Measurements from ENCODE around the gene TTC4. TPM values are rescaled to one million over a fixed set of nuclear protein-coding genes. Genes with fewer than 3 reads are reported as not detected.

The TTC4 gene
- polyA plus RNA-seq, 1 experiment, result 22.7 TPM

- TF ChIP-seq CTCF (IDR thresholded peaks at IDR 0.05; ENCODE audit: low read depth, low read length), result no peak
- H3K9me3 ChIP-seq (ENCODE audit: control insufficient read depth, insufficient read depth, low read length), result no peaks in the 10 kb centered on the region
- POLR2A ChIA-PET, result no interaction called here
- H3K4me3 ChIP-seq (ENCODE audit: low read depth, low read length), result no peak overlapping the region
- no peaks in the 10 kb centered on the region for H3K27me3 ChIP-seq (ENCODE audit: control insufficient read depth, insufficient read depth, low read length)
- H3K27ac ChIP-seq (ENCODE audit: low read depth, low read length), result no peak overlapping the region
- CTCF ChIA-PET, result interaction anchor here (1.3 kb wide), 1 partner anchor 68 kb away, joined by 3 read pairs; no protein-coding TSS in a partner anchor
- no peak for DNase-seq (ENCODE audit: low read depth, low spot score)
These were observed 8.3 kb downstream of the TTC4 start for GRCh38 chr1:54723985-54724384.

GRCh38 chr1:54724771-54725170, 9.1 kb downstream of the TTC4 start:
- POLR2A ChIA-PET, result no interaction called here
- no peak overlapping the region for H3K4me3 ChIP-seq (ENCODE audit: low read depth, low read length)
- H3K27ac ChIP-seq (ENCODE audit: low read depth, low read length), result no peak overlapping the region
- H3K27me3 ChIP-seq (ENCODE audit: control insufficient read depth, insufficient read depth, low read length), result no peaks in the 10 kb centered on the region
- no peak for TF ChIP-seq CTCF (IDR thresholded peaks at IDR 0.05; ENCODE audit: low read depth, low read length)
- DNase-seq (ENCODE audit: low read depth, low spot score), result no peak
- CTCF ChIA-PET, result interaction anchor here (0.7 to 1.3 kb wide), 2 partner anchors 67 to 272 kb away, joined by 3 read pairs; no protein-coding TSS in a partner anchor
- no peaks in the 10 kb centered on the region for H3K9me3 ChIP-seq (ENCODE audit: control insufficient read depth, insufficient read depth, low read length)

- Histone ChIP-seq H3K4me3 (ENCODE audit: low read depth, low read length) (no peak overlapping the region), H3K27me3 (ENCODE audit: control insufficient read depth, insufficient read depth, low read length) (no peaks in the 10 kb centered on the region), H3K9me3 (ENCODE audit: control insufficient read depth, insufficient read depth, low read length) (no peaks in the 10 kb centered on the region), H3K27ac (ENCODE audit: low read depth, low read length) (no peak overlapping the region)
- TF ChIP-seq CTCF (IDR thresholded peaks at IDR 0.05; ENCODE audit: low read depth, low read length), result no peak
- ChIA-PET POLR2A (no interaction called here), CTCF (no interaction called here)
- no peak for DNase-seq (ENCODE audit: low read depth, low spot score)
These were observed 12.4 kb downstream of the TTC4 start for GRCh38 chr1:54728027-54728426.

GRCh38 chr1:54736685-54737084, 21.0 kb downstream of the TTC4 start:
- POLR2A ChIA-PET, result no interaction called here
- Histone ChIP-seq H3K27ac (ENCODE audit: low read depth, low read length) (no peak overlapping the region), H3K9me3 (ENCODE audit: control insufficient read depth, insufficient read depth, low read length) (no peaks in the 10 kb centered on the region), H3K27me3 (ENCODE audit: control insufficient read depth, insufficient read depth, low read length) (no peaks in the 10 kb centered on the region), H3K4me3 (ENCODE audit: low read depth, low read length) (no peak overlapping the region)
- no peak for DNase-seq (ENCODE audit: low read depth, low spot score)
- CTCF ChIA-PET, result no interaction called here
- TF ChIP-seq CTCF (IDR thresholded peaks at IDR 0.05; ENCODE audit: low read depth, low read length), result no peak

- ChIA-PET POLR2A (no interaction called here), CTCF (no interaction called here)
- H3K27ac ChIP-seq (ENCODE audit: low read depth, low read length), result no peak overlapping the region
- H3K9me3 ChIP-seq (ENCODE audit: control insufficient read depth, insufficient read depth, low read length), result no peaks in the 10 kb centered on the region
- H3K27me3 ChIP-seq (ENCODE audit: control insufficient read depth, insufficient read depth, low read length), result no peaks in the 10 kb centered on the region
- no peak overlapping the region for H3K4me3 ChIP-seq (ENCODE audit: low read depth, low read length)
- no peak for DNase-seq (ENCODE audit: low read depth, low spot score)
- TF ChIP-seq CTCF (IDR thresholded peaks at IDR 0.05; ENCODE audit: low read depth, low read length), result no peak
These were observed 22.6 kb downstream of the TTC4 start for GRCh38 chr1:54738244-54738643.

Measured in AG04450 (cell line).